GM18520 (cell line): Measurements from ENCODE around the gene IFI30.
"Not testable (repeated sequence)": the region's sequence is repeated elsewhere in the genome, so short reads cannot be mapped to it uniquely, and the experiment has no call there.

ENCODE experiments used
- ATAC-seq: cut with Tn5 transposase; IDR thresholded peaks from one replicate; pipeline ENCODE4 v1.9.1; 2021; ENCODE audit not compliant: unreplicated experiment

IFI30 gene

GRCh38 chr19:18152442-18152816, 21.2 kb upstream of the IFI30 start:
- ATAC-seq = peak; percentile 53

DNA sequence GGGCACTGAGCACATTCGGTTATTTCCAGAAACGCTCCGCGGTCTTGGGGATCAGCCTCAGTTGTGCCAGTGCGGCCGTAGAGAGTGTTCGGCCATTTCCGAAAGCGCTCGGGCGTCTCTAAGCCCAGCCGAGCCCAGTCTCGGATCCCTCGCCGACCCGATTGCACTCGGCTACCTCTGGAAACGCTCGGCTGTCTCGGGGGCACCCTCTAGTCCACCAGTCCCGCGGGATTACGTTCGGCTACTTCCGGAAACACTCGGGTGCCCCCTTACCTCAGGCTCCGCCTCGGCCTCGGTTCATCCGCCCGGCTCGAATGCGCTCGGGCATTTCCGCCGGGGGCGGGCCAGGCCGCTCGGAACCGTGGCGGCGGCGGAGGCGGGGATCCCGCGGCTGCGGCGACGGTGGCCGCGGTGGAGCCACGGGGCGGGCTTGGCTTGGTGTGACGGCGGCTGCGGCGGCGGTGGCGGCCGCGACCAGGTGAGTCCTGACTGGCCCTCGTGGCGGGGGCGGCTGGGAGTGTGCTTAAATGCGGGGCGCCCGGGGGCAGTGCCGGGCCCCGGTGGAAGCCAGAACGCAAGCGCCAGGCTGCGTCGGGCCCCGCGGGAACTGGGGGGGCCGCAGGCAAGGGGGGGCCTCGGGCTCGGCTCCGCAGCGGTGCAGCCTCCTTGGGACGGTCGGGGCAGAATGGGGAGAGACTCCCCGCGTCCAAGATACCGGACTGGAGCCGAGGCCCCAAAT, 20.6 kb upstream of the IFI30 start, which contains the start of gene PIK3R2:
Gene PIK3R2, plus strand, starts transcription at position 347 of the 739 bp plus-strand sequence. CDS start 2,717 bp downstream, outside the sequence.
- ATAC-seq = peak; percentile 69

DNA sequence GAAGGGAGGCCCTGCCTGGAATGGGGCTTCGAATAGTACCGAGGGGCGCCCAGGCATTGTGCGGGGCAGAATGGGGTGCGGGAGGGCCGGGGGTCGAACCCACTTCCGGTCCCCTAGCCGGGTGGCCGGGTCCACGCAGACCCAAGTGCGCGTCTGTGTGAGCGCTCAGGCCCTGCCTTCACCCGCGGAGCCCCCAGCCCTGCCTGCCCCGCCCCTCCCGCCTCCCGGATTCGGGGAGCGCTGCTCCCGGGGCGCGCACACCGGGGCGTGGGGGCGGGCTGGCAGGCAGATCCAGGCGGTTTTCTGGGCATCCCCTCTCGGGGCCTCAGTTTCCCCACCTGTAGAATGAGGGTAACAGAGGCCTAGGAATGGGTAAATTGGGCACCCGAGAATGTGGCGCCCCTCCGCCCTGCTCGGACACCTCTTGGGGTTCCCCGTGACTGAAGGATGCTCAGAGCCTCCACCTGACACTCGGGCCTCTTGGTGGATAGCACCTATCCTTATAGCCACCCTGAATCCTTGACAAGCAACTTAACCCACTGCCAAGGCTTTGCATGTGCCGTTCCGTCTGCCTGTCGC, 20.0 kb upstream of the IFI30 start:
- ATAC-seq = no peak

- ATAC-seq = no peak
Observed at GRCh38 chr19:18155095-18156087, 18.2 kb upstream of the IFI30 start.

GRCh38 chr19:18156268-18156667, 17.3 kb upstream of the IFI30 start:
- ATAC-seq = no peak

DNA sequence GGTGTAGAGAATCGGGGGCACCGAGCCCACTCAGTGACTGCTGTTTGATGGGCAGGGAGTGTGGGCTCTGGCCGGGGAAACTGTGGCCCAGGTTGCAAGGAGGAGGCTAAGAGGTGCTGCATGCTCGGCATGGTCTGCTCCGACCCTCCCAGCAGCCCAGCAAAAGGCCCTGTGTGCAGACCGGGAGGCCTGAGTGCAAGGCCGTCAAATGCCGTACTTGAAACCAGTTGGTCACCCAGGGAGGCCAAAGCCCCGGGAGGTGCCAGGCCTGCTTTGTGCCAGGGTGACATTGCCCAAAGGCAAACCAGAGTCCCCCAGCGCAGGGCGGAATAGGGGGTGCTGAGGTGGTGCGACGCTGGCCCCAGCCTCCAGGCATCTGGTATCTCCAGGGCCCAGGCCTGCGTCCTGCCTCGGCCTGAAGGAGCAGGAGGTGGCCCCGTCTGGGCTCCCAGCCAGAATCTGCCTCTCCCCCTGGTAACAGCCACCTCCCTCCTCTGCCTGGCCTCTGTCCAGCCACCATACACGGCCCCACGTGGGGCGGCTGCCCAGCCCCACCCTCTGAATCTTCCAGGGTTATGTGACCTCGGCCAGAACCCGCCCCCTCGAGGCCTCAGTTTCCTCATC, 16.7 kb upstream of the IFI30 start:
- no peak for ATAC-seq

- ATAC-seq = no peak
Observed at GRCh38 chr19:18157465-18158063, 16.0 kb upstream of the IFI30 start.

DNA sequence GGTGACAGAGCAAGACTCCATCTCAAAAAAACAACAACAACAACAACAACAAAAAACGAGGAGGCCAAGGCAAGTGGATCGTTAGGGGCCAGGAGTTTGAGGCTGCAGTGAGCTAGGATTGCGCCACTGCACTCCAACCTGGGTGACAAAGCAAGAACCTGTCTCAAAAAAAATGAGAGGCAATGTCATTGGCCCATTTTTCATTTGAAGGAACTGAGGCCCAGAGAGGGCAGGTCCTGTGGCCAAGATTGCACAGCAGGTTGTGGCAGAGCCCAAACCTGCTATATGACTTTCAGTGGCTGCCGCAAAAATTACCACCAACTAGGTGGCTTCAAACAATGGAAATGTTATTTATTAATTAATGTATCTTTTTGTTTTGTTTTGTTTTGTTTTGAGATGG, 15.1 kb upstream of the IFI30 start:
- no peak for ATAC-seq

- ATAC-seq = not testable (repeated sequence)
Observed at GRCh38 chr19:18159059-18159616, 14.5 kb upstream of the IFI30 start.

DNA sequence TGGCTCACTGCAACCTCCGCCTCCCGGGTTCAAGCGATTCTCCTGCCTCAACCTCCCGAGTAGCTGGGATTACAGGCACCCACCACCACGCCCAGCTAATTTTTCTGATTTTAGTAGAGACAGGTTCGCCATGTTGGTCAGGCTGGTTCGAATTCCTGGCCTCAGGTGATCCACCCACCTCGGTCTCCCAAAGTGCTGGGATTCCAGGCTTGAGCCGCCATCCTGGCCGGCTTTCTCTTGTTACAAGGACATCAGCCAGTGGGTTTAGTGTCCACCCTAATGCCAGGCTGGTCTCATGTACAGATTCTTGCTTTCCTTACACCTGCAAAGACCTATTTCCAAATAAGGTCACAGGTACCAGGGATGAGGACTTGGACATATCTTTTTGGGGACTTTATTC, 13.8 kb upstream of the IFI30 start:
- ATAC-seq = no peak

GRCh38 chr19:18160493-18160970, 13.1 kb upstream of the IFI30 start:
- ATAC-seq = no peak

DNA sequence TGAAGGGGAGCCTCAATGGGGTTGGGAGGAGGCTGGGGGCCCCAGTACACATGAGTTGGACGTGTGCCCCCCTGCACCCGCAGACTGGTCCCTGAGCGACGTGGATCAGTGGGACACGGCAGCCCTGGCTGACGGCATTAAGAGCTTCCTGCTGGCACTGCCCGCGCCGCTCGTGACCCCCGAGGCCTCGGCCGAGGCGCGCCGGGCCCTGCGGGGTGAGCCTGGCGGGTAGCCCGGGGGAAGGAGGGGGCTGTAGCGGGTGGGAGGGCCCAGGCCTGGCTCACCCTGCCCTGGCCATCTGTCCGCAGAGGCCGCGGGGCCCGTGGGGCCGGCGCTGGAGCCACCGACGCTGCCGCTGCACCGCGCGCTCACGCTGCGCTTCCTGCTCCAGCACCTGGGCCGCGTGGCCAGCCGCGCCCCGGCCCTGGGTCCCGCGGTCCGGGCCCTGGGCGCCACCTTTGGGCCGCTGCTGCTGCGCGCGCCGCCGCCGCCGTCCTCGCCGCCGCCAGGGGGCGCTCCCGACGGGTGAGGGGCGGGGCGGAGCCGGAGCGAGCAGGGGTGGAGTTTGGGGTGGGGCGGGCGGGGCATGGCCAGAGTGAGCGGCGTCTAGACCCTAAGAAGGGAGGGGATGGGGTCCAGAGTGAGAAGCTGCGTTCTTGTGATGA, 12.5 kb upstream of the IFI30 start:
- ATAC-seq = peak; percentile 56

DNA sequence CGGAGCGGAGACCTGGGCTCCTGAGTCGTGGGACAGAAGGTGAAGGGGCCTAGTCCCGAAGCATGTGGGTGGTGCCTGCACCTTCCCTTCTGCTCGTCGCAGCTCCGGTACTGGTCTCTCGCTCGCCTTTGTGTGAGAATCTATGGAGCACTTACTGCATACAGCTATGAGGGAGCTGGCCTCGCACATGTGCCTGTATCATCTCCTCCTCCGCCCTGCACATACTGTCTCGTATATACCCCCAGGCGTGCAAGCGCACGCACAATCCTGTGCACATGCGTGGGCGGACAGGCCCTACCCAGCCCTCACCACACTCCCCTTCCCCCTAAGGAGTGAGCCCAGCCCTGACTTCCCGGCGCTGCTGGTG, 12.0 kb upstream of the IFI30 start:
- no peak for ATAC-seq

- ATAC-seq = no peak
Observed at GRCh38 chr19:18164072-18164471, 9.5 kb upstream of the IFI30 start.

DNA sequence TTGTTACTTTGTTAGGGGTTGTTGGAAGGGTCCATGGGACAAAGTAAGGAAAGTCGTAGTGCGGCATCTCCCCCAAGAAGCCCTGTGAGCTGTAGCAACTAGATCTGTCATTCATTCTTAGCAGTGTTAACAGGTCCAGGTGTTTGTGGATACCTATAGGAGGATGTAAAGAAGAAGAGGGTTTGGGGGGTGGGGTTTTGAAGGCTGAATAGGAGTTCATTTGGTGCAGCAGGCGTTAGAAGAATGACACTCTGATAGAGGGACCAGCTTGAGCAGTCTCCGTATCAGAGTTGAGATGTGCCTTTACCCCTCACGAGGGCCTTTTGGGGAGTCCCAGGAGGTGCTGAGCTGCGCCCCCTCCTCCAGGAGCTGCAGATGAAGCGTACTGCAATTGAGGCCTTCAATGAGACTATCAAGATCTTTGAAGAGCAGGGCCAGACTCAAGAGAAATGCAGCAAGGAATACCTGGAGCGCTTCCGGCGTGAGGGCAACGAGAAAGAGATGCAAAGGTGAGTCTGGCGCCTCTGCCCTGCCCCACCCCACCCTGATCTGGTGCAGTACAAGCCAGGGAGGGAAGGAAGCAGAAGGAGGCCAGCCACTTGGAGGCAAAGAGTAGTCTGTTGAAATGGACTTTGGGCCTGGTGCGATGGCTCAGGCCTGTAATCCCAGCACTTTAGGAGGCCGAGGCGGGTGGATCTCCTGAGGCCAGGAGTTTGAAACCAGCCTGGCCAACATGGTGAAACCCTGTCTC, 7.6 kb upstream of the IFI30 start:
- ATAC-seq = no peak

GRCh38 chr19:18167011-18167410, 6.6 kb upstream of the IFI30 start:
- ATAC-seq = no peak

DNA sequence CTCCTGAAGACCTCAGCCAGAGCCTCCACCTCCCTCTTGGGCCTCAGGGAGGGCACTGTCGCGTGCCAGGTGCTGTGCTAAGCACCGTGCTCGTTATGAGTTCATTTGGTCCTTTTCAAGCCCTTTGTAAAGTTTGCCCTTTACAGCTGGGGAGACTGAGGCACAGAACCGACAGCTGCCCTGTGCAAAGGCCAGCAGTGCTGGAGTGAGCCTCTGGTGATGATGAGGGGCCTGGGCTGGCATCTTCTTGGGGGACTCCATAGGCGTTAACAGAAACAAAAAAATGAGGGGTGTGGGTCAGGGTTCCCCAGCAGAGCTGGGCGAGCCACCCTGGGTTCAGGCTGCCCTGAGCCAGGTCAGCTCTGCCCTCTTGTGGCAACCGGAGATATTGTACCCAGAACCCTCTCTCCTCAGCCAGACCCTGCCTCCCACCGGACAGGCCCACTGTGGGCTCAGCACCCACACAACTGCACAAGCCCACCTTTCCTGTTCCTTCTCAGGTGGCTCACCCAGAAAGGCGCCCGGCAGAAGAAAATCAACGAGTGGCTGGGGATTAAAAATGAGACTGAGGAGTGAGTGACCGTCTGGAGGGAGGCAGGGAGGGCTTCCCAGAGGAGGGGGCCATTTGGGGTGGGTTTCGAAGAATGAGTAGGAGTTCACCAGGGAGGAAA, 5.5 kb upstream of the IFI30 start:
- ATAC-seq = no peak

DNA sequence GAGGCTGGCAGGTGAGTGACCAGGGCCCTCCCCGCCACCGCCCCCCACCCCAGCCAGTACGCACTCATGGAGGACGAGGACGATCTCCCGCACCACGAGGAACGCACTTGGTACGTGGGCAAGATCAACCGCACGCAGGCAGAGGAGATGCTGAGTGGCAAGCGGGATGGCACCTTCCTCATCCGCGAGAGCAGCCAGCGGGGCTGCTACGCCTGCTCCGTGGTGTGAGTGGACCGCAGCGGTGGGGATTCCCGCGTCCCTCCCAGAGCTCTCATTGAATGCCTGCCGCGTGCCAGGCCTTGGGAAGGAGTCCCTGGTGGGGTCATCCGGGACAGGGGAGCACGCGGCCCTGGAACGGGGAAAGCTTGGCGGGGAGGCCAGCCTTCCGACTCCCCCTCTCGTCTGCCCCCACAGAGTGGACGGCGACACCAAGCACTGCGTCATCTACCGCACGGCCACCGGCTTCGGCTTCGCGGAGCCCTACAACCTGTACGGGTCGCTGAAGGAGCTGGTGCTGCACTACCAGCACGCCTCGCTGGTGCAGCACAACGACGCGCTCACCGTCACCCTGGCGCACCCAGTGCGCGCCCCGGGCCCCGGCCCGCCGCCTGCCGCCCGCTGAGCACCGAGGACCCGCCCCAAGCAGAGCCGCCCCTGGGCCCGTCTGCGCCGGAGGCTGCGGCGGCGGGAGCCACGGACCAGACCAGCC, 4.8 kb upstream of the IFI30 start:
- no peak for ATAC-seq
